HCT116 (cell line): Measurements from ENCODE around the gene LRRC46.

Experiments
- CEBPB ChIP-seq: IDR thresholded peaks from 2 replicates; pipeline ENCODE4 v1.6.1; 2012; ENCODE audit warnings: low read depth
- CTCF ChIP-seq, 3 experiments: fragments of 200-600 bp in 1 of 3; sonication (generic) in 1 of 3; IDR thresholded peaks in 2 of 3; conservative IDR thresholded peaks in 1 of 3; 2 replicates each; pipeline ENCODE4 v1.5.1; 2012 to 2017; ENCODE audit warnings: low read depth in 2 of 3, low read length in 2 of 3, antibody characterized with exemption in 1 of 3, borderline replicate concordance in 1 of 3, control low read depth in 1 of 3, mild to moderate bottlenecking in 1 of 3, mixed read lengths in 1 of 3, mixed run types in 1 of 3, moderate library complexity in 1 of 3; ENCODE audit not compliant: insufficient read depth in 1 of 3
- EZH2 ChIP-seq: fragments of 200-600 bp; sonication (generic); IDR thresholded peaks from 2 replicates; pipeline ENCODE4 v1.6.1; 2017; ENCODE audit warnings: antibody characterized with exemption, mixed run types
- EZH2phosphoT487 ChIP-seq: fragments of 200-600 bp; IDR thresholded peaks from 2 replicates; pipeline ENCODE4 v1.6.1; 2018; ENCODE audit warnings: antibody characterized with exemption, borderline replicate concordance
- FOSL1 ChIP-seq: IDR thresholded peaks from 2 replicates; pipeline ENCODE4 v1.6.1; 2012; ENCODE audit warnings: low read depth
- POLR2A ChIP-seq: IDR thresholded peaks from 2 replicates; pipeline ENCODE4 v1.7.0; 2011; ENCODE audit warnings: borderline replicate concordance; ENCODE audit not compliant: insufficient read depth, insufficient read length; ENCODE audit errors: extremely low read depth
- RAD21 ChIP-seq: IDR thresholded peaks from 2 replicates; pipeline ENCODE4 v1.6.1; 2012; ENCODE audit warnings: low read depth, mild to moderate bottlenecking
- SP1 ChIP-seq: IDR thresholded peaks from 2 replicates; pipeline ENCODE4 v1.6.1; 2012; ENCODE audit warnings: low read depth
- TCF7L2 ChIP-seq: IDR thresholded peaks from 2 replicates; pipeline ENCODE4 v1.7.0; 2011; ENCODE audit warnings: borderline replicate concordance, inconsistent platforms; ENCODE audit not compliant: insufficient read depth, insufficient read length; ENCODE audit errors: extremely low read depth
- YY1 ChIP-seq: IDR thresholded peaks from 2 replicates; pipeline ENCODE4 v1.6.1; 2011; ENCODE audit warnings: low read length, low read depth, moderate library complexity, mild to moderate bottlenecking; ENCODE audit not compliant: insufficient replicate concordance; ENCODE audit errors: extremely low read depth
- ZBTB33 ChIP-seq: IDR thresholded peaks from 2 replicates; pipeline ENCODE4 v1.6.1; 2011; ENCODE audit warnings: mild to moderate bottlenecking, low read length, moderate library complexity; ENCODE audit not compliant: insufficient replicate concordance; ENCODE audit errors: extremely low read depth

GRCh38 chr17:47873200-47874090 is 42.0 kb downstream of the LRRC46 start:
- TF ChIP-seq CTCF (IDR thresholded peaks at IDR 0.05 in 2 of 3, conservative IDR thresholded peaks at IDR 0.05 in 1 of 3; ENCODE audit: borderline replicate concordance in 1 of 3, insufficient read depth in 1 of 3, low read depth in 2 of 3, low read length in 2 of 3) (no peak), EZH2 (no peak), ZBTB33 (no peak), YY1 (no peak), POLR2A (no peak), CEBPB (no peak), FOSL1 (no peak), RAD21 (no peak), SP1 (no peak), TCF7L2 (no peak), EZH2phosphoT487 (no peak)
